Activated gamma-delta T cell treated with anti-CD3 and anti-CD28 coated beads, Interleukin-2, amount 50 U/mL, for 16 hours (primary cell): ENCODE results near the gene ACSL4.

Experiments
- DNase-seq: peaks from one replicate; pipeline ENCODE4 v3.0.0-alpha.2; 2020; ENCODE audit warnings: low read depth

ACSL4 gene

DNA sequence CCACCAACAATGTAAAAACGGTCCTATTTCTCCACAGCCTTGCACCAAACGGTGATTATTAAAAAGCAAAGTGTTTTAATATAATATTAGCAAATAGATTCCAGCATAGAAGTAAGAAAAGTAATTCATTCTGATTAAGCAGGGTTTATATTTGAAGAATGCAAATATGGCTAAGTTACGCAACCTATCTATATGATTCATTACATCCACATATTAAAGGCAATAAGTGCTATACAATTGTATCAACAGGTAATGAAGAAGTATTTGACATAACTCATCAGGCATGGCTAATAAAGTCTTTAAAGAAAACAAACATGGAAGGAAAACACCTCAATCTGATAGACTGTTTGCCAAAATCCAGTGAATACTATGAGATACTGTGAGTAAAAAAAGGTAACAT lies 137.0 kb downstream of the ACSL4 start:
- no peak for DNase-seq
